Natural killer cell (primary cell): Measurements from ENCODE around the gene BEND7. TPM values are rescaled to one million over a fixed set of nuclear protein-coding genes. Genes with fewer than 3 reads are reported as not detected.
"Not testable (repeated sequence)": the region's sequence is repeated elsewhere in the genome, so short reads cannot be mapped to it uniquely, and the experiment has no call there.

Experiments
- ATAC-seq, 3 donors: fragments of 150-1000 bp in 2 of 3; fragments of 200-7000 bp in 1 of 3; cut with Tn5 transposase; 1 replicate in 1 of 3; 2 replicates in 2 of 3; pipeline ENCODE4 v1.10.0; 2021; ENCODE audit warnings: mild to moderate bottlenecking in 2 of 3, moderate library complexity in 2 of 3
- DNase-seq, 2 donors: peaks; one replicate each; pipeline versions ENCODE4 v3.0.0 to v3.0.0-alpha.2; 2013 to 2021; ENCODE audit warnings: mixed read lengths in 1 of 2
- H3K27ac ChIP-seq: one replicate; pipeline ENCODE4 v1.5.1; 2013; ENCODE audit warnings: mild to moderate bottlenecking, low read length
- H3K27me3 ChIP-seq: one replicate; pipeline ENCODE4 v1.6.1; 2013; ENCODE audit warnings: low read length; ENCODE audit not compliant: control insufficient read depth, insufficient read depth
- H3K36me3 ChIP-seq: one replicate; pipeline ENCODE4 v1.6.1; 2013; ENCODE audit warnings: low read length; ENCODE audit not compliant: control insufficient read depth, insufficient read depth
- H3K4me1 ChIP-seq: one replicate; pipeline ENCODE4 v1.6.1; 2013; ENCODE audit warnings: low read length; ENCODE audit not compliant: control insufficient read depth, insufficient read depth
- H3K4me3 ChIP-seq: one replicate; pipeline ENCODE4 v1.5.1; 2013; ENCODE audit warnings: low read length
- H3K9me3 ChIP-seq: one replicate; pipeline ENCODE4 v1.6.1; 2013; ENCODE audit warnings: low read length; ENCODE audit not compliant: control insufficient read depth, insufficient read depth
- H3K27ac Mint-ChIP-seq, 2 donors: one replicate each; pipeline ENCODE4 v1.8.0; 2022; ENCODE audit warnings: mild to moderate bottlenecking in 2 of 2, mixed read lengths in 2 of 2, moderate library complexity in 1 of 2
- H3K27me3 Mint-ChIP-seq, 2 donors: one replicate each; pipeline ENCODE4 v1.8.0; 2022; ENCODE audit warnings: low read depth in 2 of 2, mixed read lengths in 2 of 2
- H3K36me3 Mint-ChIP-seq: one replicate; pipeline ENCODE4 v1.8.0; 2022; ENCODE audit warnings: mixed read lengths
- H3K4me1 Mint-ChIP-seq, 2 donors: one replicate each; pipeline ENCODE4 v1.8.0; 2022; ENCODE audit warnings: mixed read lengths in 2 of 2
- H3K4me3 Mint-ChIP-seq: one replicate; pipeline ENCODE4 v1.8.0; 2022; ENCODE audit warnings: mild to moderate bottlenecking, moderate library complexity, mixed read lengths
- H3K9me3 Mint-ChIP-seq, 2 donors: one replicate each; pipeline ENCODE4 v1.8.0; 2022; ENCODE audit warnings: mixed read lengths in 2 of 2
- WGBS: methylation state at CpG from one replicate; pipeline ENCODE4 v1.1.7; 2013; ENCODE audit warnings: missing lambda C conversion rate; ENCODE audit not compliant: insufficient coverage; 5-methylcytosine and 5-hydroxymethylcytosine counted together
- intact Hi-C: fragments of 100-400 bp; cut with micrococcal nuclease; formaldehyde crosslinking; loops from one replicate; pipeline ENCODE4 v1.14.2; 2022
- total RNA-seq, 4 donors: library from RNA; stranded (reverse); fragments of 120-200 nt in 1 of 4; gene quantifications; one replicate each; pipeline versions ENCODE4 v1.2.3 to v1.2.4, GENCODE V29; 2013 to 2022
- TF ChIP-seq, protein P1 (sequence below): fragments of 200-600 bp; IDR thresholded peaks from one replicate; pipeline ENCODE4 v1.8.0; 2022; ENCODE audit warnings: antibody characterized with exemption

BEND7 gene
- total RNA-seq, 3 donors from 2014 or later (not counting 1 experiment from before 2014, with no cell fraction given), result 0.38 TPM; not detected in 2

DNA sequence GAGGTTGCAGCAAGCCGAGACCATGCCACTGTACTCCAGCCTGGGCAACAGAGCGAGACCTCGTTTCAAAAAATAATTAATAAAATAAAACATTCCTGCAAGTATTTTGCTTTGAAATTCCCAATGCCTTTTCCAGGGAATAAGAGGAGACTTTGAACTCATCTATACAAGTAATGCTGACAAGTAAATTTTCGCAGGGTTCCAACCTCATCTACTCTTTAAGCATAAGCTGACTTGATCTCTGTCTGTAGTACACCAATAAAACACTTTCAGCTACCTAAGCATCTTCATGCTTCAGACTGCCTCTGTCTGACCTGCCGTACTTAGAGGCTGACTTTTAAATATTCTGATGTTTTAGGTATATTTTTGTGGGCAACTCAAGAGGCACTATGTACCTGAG is 13.7 kb upstream of the BEND7 start:
- H3K27ac ChIP-seq, result no peak overlapping the region
- no peak for DNase-seq
- intact Hi-C loops, result no loop called here
- Mint-ChIP-seq H3K4me3 (no peak overlapping the region), H3K27me3 (peaks cover 16 to 41% of the 10 kb centered on the region in 2 donors), H3K4me1 (no peaks in the 10 kb centered on the region), H3K36me3 (no peaks in the 10 kb centered on the region), H3K9me3 (no peaks in the 10 kb centered on the region), H3K27ac (no peak overlapping the region)
- WGBS, result 95% methylated on average over 5 of the region's 5 CpGs
- no peaks in the 10 kb centered on the region for H3K36me3 ChIP-seq
- H3K4me3 ChIP-seq, result no peak overlapping the region
- no peak for ATAC-seq
- no peaks in the 10 kb centered on the region for H3K9me3 ChIP-seq
- no peaks in the 10 kb centered on the region for H3K4me1 ChIP-seq
- H3K27me3 ChIP-seq, result peaks cover 6% of the 10 kb centered on the region
- TF ChIP-seq, protein P1, sequence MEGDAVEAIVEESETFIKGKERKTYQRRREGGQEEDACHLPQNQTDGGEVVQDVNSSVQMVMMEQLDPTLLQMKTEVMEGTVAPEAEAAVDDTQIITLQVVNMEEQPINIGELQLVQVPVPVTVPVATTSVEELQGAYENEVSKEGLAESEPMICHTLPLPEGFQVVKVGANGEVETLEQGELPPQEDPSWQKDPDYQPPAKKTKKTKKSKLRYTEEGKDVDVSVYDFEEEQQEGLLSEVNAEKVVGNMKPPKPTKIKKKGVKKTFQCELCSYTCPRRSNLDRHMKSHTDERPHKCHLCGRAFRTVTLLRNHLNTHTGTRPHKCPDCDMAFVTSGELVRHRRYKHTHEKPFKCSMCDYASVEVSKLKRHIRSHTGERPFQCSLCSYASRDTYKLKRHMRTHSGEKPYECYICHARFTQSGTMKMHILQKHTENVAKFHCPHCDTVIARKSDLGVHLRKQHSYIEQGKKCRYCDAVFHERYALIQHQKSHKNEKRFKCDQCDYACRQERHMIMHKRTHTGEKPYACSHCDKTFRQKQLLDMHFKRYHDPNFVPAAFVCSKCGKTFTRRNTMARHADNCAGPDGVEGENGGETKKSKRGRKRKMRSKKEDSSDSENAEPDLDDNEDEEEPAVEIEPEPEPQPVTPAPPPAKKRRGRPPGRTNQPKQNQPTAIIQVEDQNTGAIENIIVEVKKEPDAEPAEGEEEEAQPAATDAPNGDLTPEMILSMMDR, result no peak

DNA sequence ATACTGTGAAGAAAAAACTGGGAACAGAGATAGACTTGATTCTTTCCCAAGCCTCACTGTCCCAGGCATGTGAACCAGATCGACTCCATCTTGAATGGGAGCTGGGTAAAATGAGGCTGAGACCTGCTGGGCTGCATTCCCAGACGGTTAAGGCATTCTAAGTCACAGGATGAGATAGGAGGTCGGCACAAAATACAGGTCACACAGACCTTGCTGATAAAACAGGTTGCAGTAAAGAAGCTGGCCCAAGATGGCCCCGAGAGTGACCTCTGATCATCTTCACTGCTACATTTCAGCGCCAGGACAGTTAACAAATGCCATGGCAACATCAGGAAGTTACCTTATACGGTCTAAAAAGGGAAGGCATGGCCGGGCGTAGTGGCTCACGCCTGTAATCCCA is 9.2 kb upstream of the BEND7 start:
- H3K4me3 ChIP-seq, H3K27ac Mint-ChIP-seq, H3K4me1 ChIP-seq, H3K27me3 ChIP-seq, DNase-seq, H3K36me3 Mint-ChIP-seq, intact Hi-C loops, H3K27ac ChIP-seq, H3K9me3 Mint-ChIP-seq, H3K4me3 Mint-ChIP-seq, H3K36me3 ChIP-seq, H3K9me3 ChIP-seq, ATAC-seq, H3K4me1 Mint-ChIP-seq: not testable (repeated sequence)
- H3K27me3 Mint-ChIP-seq, result peaks cover 23 to 24% of the 10 kb centered on the region in 2 donors
- 81% methylated on average over 9 of the region's 9 CpGs for WGBS

DNA sequence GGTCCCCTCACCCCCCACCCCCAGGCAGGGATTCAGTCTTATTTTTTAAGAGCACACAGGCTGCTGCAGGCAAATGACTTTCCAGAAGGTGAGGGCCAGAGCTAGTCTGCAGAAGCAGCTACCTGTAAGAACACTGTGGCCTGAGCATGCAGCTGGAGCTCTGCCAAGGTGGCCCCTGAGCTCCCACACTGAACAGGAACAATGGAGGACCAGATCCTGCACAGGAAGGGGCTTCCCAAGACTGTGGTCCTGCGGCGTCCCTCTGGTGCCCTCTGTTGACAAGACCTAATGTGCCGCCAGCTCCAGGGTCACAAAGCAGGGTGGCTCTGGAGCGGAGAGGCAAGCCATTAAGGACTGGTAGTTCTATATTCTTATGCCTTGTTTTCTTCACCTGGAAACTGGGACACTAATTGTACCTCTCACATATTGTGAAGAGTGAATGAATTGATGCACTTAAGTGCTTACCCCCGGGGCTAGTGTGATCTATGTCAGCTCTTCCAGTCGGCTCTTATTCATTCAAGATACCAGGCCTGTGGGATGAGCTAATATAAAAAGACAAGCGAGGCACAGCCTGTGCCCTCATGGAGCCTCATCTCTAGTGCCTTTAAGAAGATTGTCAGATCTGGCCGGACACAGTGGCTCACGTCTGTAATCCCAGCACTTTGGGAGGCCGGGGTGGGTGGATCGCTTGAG is 8.0 kb upstream of the BEND7 start:
- intact Hi-C loops, result no loop called here
- no peak overlapping the region for H3K27ac ChIP-seq
- DNase-seq, result peak in 1 of 2 donors; percentile 38

DNA sequence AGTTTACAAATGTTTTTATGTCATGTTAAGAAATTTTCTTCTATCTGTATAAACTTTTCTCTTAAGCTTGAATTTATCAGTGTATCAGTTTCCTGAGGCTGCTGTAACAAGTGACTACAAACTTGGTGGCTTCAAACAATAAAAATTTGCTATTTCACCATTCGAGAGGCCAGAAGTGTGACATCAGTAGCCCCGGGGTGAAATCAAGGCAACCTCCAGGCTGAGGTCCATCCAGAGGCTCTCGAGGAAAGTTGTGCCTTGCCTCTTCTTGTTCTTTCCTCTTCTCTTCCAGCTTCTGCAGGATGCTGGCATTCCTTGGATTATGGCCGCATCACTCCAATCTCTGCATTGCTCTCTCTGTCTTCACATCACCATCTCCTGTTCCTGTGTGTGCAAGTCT is 6.5 kb upstream of the BEND7 start:
- 81% methylated on average over 4 of the region's 4 CpGs for WGBS
- H3K4me3 ChIP-seq, result no peak overlapping the region
- no peaks in the 10 kb centered on the region for H3K36me3 Mint-ChIP-seq
- H3K27ac ChIP-seq, result no peak overlapping the region
- intact Hi-C loops, result no loop called here
- H3K27me3 ChIP-seq, result peaks cover 11% of the 10 kb centered on the region
- DNase-seq (no peak), ATAC-seq (no peak)
- no peak overlapping the region for H3K27ac Mint-ChIP-seq
- TF ChIP-seq, protein P1, result no peak
- no peaks in the 10 kb centered on the region for H3K9me3 ChIP-seq
- no peaks in the 10 kb centered on the region for H3K4me1 ChIP-seq
- H3K4me1 Mint-ChIP-seq, result no peaks in the 10 kb centered on the region
- H3K4me3 Mint-ChIP-seq, result no peak overlapping the region
- H3K36me3 ChIP-seq, result no peaks in the 10 kb centered on the region
- peaks cover 32 to 39% of the 10 kb centered on the region in 2 donors for H3K27me3 Mint-ChIP-seq
- no peaks in the 10 kb centered on the region for H3K9me3 Mint-ChIP-seq

More for the DNA sequence above, 8.0 kb upstream of the BEND7 start:
- no peak overlapping the region for H3K27ac Mint-ChIP-seq
- peak in 1 of 3 donors; percentile 44 for ATAC-seq
- no peaks in the 10 kb centered on the region for H3K9me3 Mint-ChIP-seq
- WGBS, result 60% methylated on average over 11 of the region's 11 CpGs
- H3K4me3 ChIP-seq, result no peak overlapping the region
- H3K36me3 Mint-ChIP-seq, result no peaks in the 10 kb centered on the region
- H3K36me3 ChIP-seq, result no peaks in the 10 kb centered on the region
- H3K4me1 Mint-ChIP-seq, result no peaks in the 10 kb centered on the region
- peaks cover 4% of the 10 kb centered on the region for H3K27me3 ChIP-seq
- no peak overlapping the region for H3K4me3 Mint-ChIP-seq
- TF ChIP-seq, protein P1, result no peak
- H3K27me3 Mint-ChIP-seq, result peaks cover 30 to 35% of the 10 kb centered on the region in 2 donors
- H3K9me3 ChIP-seq, result no peaks in the 10 kb centered on the region
- no peaks in the 10 kb centered on the region for H3K4me1 ChIP-seq
